Suppressor macrophage treated with lipopolysaccharide for 4 hours (primary cell): ENCODE measurements around the gene DISP1.

Experiments
- DNase-seq: peaks from one replicate; pipeline ENCODE4 v3.0.0-alpha.2; 2020

DISP1 gene, protein sequence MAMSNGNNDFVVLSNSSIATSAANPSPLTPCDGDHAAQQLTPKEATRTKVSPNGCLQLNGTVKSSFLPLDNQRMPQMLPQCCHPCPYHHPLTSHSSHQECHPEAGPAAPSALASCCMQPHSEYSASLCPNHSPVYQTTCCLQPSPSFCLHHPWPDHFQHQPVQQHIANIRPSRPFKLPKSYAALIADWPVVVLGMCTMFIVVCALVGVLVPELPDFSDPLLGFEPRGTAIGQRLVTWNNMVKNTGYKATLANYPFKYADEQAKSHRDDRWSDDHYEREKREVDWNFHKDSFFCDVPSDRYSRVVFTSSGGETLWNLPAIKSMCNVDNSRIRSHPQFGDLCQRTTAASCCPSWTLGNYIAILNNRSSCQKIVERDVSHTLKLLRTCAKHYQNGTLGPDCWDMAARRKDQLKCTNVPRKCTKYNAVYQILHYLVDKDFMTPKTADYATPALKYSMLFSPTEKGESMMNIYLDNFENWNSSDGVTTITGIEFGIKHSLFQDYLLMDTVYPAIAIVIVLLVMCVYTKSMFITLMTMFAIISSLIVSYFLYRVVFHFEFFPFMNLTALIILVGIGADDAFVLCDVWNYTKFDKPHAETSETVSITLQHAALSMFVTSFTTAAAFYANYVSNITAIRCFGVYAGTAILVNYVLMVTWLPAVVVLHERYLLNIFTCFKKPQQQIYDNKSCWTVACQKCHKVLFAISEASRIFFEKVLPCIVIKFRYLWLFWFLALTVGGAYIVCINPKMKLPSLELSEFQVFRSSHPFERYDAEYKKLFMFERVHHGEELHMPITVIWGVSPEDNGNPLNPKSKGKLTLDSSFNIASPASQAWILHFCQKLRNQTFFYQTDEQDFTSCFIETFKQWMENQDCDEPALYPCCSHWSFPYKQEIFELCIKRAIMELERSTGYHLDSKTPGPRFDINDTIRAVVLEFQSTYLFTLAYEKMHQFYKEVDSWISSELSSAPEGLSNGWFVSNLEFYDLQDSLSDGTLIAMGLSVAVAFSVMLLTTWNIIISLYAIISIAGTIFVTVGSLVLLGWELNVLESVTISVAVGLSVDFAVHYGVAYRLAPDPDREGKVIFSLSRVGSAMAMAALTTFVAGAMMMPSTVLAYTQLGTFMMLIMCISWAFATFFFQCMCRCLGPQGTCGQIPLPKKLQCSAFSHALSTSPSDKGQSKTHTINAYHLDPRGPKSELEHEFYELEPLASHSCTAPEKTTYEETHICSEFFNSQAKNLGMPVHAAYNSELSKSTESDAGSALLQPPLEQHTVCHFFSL (N-terminal part only)

DNA sequence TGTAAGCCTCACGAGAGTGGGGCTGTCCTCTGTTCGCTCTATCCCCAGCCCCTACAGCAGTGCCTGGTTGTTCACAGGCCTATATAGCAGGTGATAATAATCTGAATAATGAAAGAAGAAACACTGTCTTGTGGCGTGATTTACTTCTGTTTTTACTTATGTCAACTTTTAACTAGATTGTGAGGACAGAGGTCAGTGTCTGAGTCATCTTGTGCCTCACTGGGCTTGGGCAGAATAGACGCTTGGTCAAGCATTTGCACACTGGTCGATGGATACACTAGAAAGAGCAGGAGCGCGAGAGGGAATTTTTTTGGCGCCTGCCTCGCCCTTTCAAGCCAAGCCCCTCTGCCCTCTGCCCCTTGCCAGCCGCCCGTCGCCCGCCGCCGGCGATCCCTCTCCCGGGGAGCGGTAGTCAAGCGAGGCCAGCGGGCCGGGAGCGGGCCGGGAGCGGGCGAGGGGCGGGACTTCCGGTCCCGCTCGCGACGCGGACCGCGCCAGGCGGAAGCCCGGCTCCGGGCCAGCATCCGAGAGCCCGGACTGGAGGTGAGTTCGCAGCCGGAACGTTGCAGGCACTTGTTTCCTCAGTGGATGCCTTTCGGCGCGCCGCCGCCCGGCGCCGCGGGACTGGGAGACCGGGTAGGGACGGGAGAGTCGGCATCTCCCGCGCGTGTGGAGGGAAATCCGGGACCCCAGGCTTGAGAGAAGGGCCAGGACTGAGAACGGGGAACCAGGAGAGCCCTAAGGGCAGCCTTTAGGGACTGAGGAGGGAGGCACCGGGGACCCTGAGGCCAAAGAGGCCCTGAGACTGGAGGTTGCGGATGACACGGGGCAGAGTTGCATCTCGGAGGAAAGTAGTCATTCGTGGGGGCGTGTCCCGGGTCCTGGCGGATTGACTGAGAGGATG lies at the start of gene DISP1:
Gene DISP1 (plus strand): TSS at position 504 of the 904 bp plus-strand sequence. CDS start 127,785 bp downstream, outside the sequence.
- peak; percentile 85 for DNase-seq

DNA sequence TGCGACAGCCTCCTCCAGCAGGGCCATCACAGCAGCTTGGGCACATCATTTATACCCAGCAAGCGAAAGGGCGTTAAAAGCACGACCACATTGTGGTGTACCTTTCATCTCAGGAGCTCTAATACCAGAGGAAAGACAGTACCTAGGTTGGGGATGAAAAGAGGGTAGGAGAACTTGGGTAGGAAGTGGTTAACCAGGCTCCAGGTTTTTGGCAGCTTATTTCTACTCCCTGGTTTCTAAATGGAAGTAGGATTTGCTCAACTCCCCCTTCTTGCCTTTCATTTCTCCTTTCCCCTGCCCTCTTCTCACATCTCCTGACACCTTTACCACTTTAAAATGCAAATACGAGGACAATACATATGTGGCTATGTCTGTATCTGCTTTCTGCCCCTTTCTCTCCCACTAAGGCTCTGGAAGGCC lies 47.7 kb upstream of the DISP1 start:
- no peak for DNase-seq

DNA sequence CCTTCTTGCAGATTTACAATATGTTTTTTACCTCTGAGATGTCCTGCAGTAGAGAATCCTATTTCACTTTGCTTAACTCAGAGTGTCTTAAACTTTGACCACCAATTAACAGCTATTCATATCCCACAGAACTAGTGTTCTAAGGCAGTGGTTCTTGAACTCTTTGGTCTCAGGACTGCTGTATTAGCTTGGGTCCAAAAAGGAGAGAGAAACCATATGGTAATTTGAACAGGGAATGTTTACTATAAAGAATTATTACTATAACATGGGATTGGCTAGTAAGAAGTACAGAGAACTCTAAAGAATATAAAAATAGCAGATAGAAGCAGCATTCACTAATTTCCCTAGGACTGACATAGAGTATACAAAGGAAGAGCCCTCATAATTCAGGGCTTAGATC lies 46.2 kb upstream of the DISP1 start:
- no peak for DNase-seq

DNA sequence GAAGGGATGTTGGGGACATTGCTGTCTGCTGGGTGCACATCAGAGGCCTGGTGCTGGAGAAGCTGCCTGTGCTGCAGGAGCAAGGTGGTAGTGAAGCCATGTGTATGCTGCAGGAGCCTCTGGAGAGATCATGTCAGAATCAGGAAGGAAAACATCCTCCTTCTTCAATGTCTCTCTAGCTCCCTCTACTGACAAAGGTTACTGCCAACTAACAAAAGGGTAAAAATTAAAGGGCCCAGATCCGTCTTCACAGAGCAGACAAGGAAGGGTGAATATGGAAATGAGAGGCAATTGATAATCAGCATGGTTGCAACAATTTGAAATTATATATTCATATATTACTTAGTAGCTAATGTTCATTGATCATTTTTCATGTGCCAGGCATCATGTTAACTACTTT lies 45.7 kb upstream of the DISP1 start:
- peak; percentile 37 for DNase-seq

DNA sequence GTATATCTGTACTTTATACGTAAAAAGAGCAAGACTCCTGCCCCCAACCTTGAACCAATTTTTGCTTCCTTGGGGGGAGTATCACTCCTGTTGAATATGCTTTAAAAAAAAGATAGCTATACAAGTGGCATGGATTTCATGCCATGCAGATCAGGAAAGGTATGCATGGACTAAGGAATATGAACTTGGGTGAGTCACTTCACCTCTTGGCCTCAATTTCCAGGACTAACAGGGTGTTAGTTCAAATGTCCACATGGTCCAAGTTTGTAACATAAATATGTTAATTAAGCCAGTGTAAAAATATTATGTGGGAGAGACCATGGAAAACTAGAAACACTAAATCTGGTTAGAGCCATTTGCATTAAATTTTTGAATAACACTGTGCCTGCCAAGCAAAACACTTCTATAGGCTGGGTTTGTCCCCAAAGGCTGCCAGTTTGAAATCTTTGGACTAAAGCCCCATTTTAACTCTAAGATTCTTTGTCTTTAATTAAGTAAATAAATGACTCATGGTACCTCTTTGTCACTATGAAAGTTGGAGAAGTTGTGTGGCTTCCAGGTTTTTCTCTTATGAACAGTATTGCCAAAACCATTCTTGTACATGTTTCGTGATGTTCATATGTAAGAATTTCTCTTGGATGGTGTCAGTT lies 44.7 kb upstream of the DISP1 start:
- no peak for DNase-seq

DNA sequence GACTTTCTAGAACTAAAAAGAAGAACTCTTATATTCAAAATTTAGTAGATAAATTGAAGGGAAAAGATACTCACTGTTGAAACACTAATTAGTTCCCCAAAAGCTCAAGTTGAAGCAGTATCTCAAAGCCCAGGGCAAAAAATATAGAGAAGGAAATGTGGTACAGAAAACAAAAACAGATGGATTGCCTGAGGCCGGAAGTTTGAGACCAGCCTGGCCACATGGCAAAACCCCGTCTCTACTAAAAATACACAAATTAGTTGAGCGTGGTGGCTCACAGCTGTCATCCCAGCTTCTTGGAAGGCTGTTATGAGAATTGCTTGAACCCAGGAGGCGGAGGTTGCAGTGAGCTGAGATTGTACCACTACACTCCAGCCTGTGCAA lies 41.9 kb upstream of the DISP1 start:
- DNase-seq, result no peak

GRCh38 chr1:222777463-222777862 lies 37.4 kb upstream of the DISP1 start:
- no peak for DNase-seq

- DNase-seq, result no peak
Measured at GRCh38 chr1:222777977-222778376, 36.9 kb upstream of the DISP1 start.

DNA sequence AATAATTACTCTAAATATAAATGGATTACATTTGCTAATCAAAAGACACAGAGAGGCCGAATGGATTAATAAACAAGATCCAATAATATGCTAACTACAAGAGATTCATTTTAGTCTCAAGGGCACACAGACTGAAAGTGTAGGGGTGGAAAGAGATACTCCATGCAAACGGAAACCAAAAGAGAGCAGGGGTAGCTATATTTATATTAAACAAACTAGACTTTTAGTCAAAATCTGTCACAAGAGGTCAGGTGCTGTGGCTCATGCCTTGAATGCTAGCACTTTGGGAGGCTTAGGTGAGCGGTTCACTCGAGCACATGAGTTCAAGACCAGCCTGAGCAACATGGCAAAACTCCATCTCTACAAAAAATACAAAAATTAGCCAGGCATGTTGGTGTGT lies 33.6 kb upstream of the DISP1 start:
- no peak for DNase-seq

- no peak for DNase-seq
Measured at GRCh38 chr1:222783051-222783450, 31.8 kb upstream of the DISP1 start.

DNA sequence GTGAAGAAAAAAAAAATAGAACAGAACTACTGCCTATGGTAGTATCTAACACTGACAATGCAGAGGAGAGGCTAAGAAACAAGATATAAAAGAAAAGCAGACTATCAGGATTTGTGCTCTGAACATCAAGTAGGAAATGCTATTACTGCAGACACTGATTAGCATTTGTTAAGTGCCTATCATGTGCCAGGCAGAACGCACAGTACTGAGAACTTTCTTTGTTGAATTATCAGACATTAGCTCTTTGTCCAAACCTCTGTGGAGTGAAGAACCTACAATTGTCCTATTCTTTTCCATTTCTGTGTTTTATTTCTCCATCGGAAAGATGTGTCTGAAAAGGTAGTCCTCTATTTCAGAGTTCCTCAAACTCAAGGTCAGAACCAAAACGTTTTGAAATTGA lies 30.5 kb upstream of the DISP1 start:
- DNase-seq, result no peak

- no peak for DNase-seq
Measured at GRCh38 chr1:222784916-222785315, 29.9 kb upstream of the DISP1 start.

- DNase-seq, result no peak
Measured at GRCh38 chr1:222785529-222785928, 29.3 kb upstream of the DISP1 start.

- no peak for DNase-seq
Measured at GRCh38 chr1:222786121-222786520, 28.7 kb upstream of the DISP1 start.

DNA sequence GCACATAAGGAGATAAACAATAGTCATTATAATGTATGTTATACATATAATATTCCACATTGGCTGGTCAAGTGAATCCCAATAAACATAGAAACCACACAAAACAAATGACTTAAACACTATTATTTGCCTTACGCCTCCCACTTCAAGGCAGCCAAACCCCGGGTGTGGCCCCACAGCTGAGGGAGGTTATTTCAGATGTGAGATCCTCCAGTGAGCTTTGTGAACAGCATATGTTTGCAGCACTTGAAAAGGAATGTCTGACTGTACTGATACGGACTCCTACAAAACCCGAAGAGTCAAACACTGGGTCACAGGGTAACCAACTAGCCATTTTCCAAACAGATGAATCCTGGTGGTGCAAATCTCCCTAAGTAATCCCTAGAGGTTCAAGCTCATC lies 27.1 kb upstream of the DISP1 start:
- DNase-seq, result no peak

GRCh38 chr1:222788402-222789156 lies 26.3 kb upstream of the DISP1 start:
- no peak for DNase-seq

DNA sequence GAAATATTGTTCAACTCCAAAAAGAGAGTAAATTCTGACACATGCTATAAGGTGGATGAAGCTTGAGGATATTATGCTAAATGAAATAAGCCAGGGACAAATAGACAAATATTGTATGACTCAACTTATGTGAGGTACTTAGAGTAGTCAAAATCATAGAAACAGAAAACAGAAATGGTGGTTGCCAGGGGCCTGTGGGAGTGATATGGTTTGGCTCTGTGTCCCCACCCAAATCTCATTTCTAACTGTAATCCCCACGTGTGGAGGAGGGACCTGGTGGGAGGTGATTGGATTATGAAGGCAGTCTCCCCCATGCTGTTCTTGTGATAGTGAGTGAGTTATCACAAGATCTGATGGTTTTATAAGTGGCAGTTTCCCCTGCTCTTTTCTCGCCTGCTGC lies 24.7 kb upstream of the DISP1 start:
- DNase-seq, result no peak

DNA sequence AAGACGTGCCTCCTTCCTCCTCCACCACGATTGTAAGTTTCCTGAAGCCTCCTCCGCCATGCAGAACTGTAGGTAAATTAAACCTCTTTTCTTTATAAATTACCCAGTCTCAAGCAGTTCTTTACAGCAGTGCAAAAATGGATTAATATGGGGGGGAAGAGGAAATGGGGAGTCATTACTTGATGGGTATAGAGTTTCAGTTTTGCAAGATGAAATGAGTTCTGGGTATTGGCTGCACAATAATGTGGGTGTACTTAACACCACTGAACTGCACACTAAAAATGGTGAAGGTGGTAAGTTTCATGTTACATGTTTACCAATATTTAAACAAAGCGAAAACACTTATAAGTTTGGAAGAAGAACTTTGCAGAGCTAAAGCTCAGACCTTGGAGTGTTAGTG lies 24.3 kb upstream of the DISP1 start:
- DNase-seq, result no peak

DNA sequence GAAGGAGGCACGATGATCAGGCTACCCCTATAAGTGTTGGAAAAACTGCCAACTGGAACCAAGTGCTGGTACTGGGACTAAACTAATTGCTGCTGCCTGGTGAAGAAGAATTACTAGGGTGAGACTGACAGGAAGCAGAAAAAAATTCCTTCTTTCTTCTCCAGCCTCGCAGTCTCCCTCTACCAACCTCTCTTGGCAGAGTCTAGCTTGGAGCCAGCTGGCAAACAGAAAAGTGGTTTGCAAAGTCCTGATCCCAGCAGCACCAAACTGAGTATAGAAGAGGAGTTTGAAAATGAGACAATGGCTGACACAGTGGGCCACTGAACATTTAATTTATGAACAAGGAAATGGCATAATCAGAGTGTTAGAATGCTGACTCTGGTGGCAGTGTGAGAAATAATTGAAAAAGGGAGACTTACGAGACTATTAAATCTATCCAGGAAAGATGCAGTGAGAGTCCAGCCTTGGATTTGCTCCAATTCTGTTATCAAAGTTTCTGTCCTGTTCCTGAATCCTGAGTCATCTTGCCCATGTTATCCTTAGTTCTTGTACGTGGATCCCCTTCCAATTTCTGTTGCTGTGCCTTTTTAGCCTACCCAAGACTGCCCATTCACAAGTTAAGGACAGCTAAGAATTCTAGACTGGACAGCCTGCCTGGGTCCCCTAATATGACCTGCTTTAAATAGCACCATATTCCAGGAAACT lies 23.7 kb upstream of the DISP1 start:
- DNase-seq, result no peak

GRCh38 chr1:222792744-222793143 lies 22.1 kb upstream of the DISP1 start:
- DNase-seq, result no peak
